Cerebellar cortex (tissue), 1 donor: ENCODE data around the gene GPR37L1.
"Not testable (repeated sequence)": the region's sequence is repeated elsewhere in the genome, so short reads cannot be mapped to it uniquely, and the experiment has no call there.

Experiments used
- DNase-seq: peaks from one replicate; pipeline ENCODE4 v3.0.0-alpha.2; 2015; ENCODE audit warnings: low spot score

The GPR37L1 gene

DNA sequence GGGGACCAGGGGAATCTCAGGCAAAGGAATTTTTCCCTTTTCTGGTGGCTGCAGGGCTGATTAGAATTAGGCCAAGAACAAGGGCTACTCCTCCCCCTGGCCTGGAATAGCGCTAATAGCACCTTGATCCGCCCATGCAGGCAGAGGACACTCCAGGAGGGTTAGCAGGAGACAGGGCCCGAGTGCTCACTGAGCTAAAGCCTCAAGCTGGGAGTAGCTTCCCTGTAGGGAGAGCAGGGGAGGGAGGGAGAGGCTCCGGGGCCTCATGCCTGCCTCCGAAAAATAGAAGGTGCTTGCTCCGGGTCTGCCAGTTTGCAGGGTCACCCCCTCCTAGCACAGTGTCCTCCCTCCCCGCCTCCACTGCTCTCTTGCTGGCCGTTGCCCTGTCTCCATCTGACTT, 33.9 kb downstream of the GPR37L1 start:
- no peak for DNase-seq

DNA sequence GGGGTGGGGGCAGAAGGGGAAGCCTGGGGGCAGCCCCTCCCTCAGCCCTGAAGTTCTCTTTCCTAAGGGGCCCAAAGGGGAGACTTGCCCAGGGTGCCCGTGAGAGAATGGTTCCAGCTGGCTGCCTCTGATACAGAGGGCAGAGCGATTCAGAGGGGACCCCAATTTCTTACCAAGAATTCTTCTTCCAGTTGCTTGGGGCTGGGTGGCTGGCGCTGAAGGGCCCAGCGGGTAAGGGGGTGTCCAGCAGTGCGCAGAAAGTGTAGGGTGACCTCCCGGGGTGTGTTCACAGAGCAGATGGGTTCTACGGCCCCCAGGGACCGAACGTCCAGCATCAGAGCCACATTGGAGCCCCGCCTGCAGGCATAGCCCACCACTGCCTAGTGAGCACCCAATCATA, 35.2 kb downstream of the GPR37L1 start:
- no peak for DNase-seq

DNA sequence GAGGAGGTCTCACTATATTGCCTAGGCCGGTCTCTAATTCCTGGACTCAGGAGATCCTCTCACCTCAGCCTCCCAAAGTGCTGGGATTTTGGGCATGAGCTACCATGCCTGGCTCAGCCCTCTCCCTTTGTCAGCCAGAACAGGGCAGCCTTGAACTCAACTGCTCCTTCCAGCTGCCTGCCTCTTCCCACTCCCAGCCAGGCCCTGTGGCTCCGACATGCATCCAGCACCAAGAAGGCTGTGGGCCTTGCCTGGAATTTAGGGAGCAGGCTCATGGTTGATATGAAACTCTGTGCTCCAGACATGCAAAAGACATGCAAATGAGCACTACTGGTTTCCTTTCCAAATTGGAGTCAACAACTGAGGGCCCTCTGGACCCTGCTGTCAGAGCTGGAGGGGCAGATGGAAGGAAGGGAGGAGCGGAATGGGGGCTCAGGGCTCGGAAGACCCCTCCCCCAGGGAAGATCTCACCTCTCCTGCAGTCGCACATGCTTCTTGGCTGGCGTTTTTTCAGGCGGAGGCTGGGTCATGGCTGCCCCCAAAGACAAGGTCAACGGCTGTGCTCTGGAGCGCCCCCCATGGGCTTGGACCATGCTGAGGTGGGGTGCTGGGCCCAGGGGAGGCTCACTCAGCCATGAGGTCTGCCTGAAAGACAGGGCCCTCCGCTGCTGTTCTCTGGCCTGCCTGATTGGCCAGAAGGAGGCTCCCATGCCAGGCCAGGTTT, 36.3 kb downstream of the GPR37L1 start:
- no peak for DNase-seq

DNA sequence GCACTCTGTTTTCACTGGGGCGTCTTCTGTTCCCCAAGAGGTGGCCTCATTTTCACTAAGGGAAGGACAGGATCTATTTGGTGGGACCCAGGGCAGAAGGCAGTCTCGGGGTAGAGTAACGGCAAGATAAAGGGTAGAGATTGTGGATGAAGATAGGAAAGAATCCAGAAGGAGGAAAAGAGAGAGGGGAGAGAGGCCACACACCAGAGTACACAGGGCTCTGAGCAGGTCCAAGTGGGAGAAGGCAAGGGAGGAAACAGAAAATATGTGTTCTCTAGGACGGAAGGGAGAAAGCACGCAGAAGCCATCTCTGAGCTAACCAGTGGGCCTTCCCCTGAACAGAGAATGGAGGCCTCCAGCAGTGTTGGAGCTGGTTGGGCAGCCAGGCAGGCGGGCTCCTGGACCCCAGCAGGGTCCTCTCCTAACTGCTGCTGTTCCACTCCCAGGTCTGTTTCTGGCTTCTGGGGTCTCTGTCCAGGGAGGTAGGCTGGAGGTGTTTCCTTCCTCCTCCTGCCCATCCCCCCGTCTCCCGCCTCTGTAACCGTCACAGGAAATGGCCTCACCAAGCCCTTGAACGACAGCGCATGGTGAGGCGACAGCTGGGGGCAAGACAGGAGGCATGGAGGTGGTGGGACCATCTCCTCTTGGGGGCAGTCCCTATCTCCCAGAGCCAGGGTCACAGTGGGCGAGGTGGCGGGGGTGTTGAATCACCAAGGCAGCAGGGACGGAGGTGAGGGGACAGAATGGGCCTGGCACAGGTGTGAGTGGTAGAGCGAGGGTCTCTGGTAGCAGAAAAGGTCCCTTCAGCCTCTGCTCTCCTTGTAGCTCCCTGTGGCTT, 37.0 kb downstream of the GPR37L1 start:
- DNase-seq: no peak

- DNase-seq: no peak
Observed at GRCh38 chr1:202160377-202160940, 37.7 kb downstream of the GPR37L1 start, which contains the start of gene PTPN7. Gene PTPN7 (minus strand): TSS chr1:202160602. CDS start chr1:202159402, 1,200 bp downstream.

GRCh38 chr1:202161151-202162046, 38.7 kb downstream of the GPR37L1 start:
- no peak for DNase-seq

- no peak for DNase-seq
Observed at GRCh38 chr1:202162047-202162417, 39.3 kb downstream of the GPR37L1 start.

- no peak for DNase-seq
Observed at GRCh38 chr1:202162418-202163280, 39.9 kb downstream of the GPR37L1 start.

DNA sequence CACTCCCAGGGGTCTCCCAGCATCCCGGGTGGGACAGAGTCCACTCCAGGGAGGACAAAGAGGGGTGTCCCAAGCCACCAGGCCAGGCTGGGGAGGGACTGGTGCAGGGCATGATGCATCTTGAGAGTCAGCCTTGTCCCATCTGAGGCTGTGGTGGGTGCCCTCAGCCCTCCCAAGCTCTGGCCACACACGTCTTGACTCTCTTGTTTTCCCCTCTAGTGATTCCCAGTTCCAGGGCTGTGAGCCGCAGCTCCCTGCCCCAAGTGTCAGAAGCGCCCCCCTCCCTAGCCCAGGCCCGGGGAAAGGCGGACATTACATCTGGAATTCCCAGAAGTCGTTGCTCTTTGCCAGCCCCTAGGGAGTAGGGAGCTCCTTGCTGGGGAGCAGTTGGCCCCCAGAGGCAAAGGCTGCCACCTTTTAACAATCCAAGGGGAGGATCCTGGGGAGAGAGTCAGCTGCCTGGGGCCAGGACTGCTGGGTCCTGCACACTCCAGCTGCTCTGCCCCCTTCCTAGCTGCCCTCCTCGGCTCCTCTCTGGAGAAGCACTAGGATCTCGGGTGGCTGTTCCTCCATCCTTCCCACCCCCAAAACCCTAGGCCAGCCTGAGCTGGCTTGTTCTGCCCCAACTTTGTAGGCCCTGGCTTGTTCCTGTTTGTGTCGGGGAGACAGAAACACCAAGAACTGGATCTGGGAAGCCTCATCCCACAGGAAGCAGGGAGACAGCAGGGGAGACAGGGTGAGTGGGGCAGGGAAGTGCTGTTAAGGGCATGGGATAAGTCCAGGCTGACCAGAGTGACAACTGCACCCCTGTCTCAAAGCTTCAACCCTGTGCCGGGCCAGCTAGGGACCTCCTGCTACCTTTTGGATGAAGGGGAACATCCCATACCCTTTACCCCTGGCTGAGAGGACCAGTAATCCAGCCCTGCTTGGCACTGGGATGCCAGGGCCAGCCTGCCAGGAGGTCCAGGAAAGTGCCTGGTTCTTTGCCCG, 40.9 kb downstream of the GPR37L1 start:
- no peak for DNase-seq

DNA sequence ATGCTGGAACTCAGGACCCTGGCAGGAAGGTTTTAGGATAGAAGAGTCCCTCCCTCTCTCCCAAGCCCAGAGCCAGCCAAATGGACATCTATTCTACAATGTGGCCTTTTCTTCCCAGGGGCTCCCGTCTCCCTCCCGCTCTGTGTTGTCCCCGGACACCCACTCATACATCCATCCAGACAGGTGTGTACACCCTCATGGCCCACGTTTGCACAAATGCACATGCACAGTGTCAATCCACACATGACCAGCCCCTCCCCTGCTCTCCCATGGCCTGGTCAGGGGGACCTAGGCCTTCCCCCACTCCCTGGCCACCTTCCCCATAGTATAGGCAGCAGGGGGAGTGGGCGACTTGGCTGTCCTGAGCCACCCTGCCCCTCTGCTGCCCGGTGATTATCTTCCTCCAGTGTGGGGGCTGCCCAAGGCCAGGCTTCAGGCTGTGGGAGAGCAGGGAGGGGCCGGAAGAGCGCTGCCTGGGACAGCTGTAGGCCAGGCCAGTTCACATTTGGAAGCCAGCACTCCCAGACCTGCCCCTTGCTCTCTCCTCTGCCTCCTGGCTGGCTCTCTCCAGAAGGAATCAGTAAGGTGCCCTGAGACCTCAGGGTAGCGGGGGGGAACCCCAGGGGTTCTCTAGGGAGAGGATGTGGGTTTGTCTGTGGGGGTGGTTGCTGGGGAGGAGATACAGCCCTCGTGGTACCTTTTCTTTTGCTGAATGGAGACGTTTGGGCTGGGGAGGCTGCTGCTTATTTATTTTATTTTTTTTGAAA, 41.7 kb downstream of the GPR37L1 start:
- no peak for DNase-seq

DNA sequence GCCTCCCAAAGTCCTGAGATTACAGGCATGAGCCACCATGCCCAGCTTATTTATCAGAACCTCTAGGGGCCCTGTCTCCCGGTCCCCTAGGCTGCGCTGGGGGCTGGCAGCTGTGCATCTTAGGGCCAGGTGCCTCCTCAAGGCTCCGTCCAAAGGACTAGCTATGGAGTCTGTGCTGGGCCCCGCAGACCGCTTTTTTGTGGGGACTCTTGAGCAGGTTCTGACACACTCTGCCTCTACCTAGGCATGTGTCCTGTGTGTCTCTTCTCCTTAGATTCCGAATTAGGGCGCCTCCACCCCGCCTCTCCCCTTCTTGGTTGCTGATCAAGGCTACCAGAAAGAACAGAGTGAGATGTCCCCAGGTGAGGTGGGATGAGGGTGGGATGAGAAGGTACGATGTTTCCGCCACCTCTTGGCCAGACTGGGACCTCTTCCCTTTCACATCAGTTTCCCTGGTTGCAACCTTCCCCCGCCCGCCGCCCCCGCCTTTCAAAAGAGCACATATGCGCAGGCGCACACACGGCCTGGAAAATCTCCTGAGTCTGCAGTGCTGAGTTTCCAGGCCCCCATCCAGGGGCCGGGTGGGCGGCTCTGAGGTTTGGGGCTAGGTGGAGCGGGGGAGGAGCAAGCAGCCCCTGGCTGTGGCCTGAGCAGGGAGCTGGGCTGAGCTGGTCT, 42.7 kb downstream of the GPR37L1 start:
- DNase-seq: no peak

DNA sequence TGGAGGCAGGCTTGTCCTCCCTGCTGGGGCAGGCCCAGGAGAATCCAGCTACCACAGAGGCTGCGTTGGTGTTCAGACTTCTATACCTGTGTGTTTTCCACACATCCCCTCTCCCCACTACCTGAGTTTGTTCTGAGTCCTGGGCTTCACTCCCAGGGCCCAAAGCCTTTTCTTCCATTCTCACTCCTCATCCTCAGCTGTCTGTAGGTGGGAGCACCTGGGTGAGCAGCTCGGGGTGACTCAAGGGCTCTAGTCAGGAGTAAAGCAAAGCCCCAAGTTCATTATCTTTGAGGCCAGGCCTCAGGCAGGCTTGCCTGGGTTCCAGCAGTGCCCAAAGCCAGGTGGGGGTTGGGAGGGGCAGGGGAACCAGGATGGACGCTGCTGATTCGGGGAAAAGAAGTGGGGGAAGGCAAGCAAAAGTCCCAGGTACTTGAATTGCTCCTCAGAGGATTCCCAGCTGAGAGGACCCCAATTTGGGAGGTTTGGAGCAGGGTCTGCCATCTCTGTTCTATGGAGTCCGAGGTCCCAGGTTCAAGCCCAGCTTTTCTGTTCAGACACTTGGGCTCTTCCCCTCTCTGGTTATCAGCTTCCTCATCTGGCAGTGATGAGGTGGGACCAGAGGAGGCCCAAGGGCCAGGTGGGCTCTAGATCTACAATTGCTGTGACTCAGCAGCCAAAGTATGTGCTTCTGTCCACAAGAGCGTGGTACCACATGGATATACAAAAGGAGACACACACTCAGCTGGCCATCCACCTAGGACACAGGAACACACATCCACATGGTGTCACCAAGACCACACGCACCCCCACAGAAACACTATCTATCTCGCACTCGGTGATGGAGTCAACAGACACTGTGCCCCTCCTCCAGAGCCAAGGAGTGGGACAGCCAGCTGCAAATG, 43.5 kb downstream of the GPR37L1 start:
- DNase-seq: no peak

DNA sequence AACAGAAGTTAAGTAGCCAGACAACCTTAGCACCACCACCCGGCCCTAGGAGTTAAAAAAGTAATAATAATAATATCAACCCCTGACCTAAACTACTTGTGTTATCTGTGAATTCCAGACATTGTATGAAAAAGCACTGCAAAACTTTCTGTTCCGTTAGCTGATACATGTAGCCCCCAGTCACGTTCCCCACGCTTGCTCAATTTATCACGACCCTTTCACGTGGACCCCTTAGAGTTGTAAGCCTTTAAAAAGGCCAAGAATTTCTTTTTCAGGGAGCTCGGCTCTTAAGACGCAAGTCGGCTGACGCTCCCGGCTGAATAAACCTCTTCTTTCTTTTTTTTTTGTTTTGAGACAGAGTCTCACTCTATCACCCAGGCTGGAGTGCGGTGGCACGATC, 44.3 kb downstream of the GPR37L1 start:
- not testable (repeated sequence) for DNase-seq

- DNase-seq: no peak
Observed at GRCh38 chr1:202167708-202168415, 45.1 kb downstream of the GPR37L1 start.

DNA sequence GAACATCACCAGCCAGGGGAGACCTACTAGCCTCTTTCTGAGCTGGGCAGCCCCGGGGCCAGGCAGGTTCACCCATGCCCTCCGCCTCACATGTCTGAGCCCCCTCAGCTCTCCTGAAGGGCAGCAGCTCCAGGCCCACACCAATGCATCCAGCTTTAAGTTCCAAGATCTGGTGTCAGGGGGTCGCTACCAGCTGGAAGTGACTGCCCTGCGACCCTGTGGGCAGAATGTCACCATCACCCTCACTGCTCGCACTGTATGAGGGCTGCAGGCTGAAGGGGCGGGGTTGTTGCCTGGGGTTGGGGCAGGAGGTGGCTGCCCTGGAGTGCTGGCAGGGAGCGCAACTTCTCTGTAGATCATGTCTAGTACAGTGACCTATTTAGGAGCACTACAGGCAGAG, 46.1 kb downstream of the GPR37L1 start:
- DNase-seq: no peak

- no peak for DNase-seq
Observed at GRCh38 chr1:202170726-202171125, 48.0 kb downstream of the GPR37L1 start.
